NT2/D1 (cell line): ENCODE data around the gene NAA16.

Source experiments
- DNase-seq: peaks from one replicate; pipeline ENCODE4 v3.0.0-alpha.2; 2011; ENCODE audit warnings: low read depth, low spot score
- H3K27me3 ChIP-seq: 2 replicates; pipeline ENCODE4 v1.6.0; 2011; ENCODE audit warnings: mild to moderate bottlenecking; ENCODE audit not compliant: insufficient read length, insufficient read depth
- H3K36me3 ChIP-seq: 2 replicates; pipeline ENCODE4 v1.6.1; 2011; ENCODE audit warnings: mild to moderate bottlenecking, low read length, mixed read lengths; ENCODE audit not compliant: insufficient read depth, insufficient read length
- H3K4me1 ChIP-seq: 2 replicates; pipeline ENCODE4 v1.5.1; 2011; ENCODE audit not compliant: insufficient read depth, insufficient read length
- H3K4me3 ChIP-seq: 2 replicates; pipeline ENCODE4 v1.5.1; 2011; ENCODE audit warnings: low read depth; ENCODE audit not compliant: insufficient read length
- H3K9ac ChIP-seq: 2 replicates; pipeline ENCODE4 v1.6.0; 2011; ENCODE audit warnings: low read depth; ENCODE audit not compliant: insufficient read length
- H3K9me3 ChIP-seq: 2 replicates; pipeline ENCODE4 v1.5.1; 2011; ENCODE audit warnings: mild to moderate bottlenecking, low read length; ENCODE audit not compliant: insufficient read depth
- SUZ12 ChIP-seq: IDR thresholded peaks from 2 replicates; pipeline ENCODE4 v1.6.1; 2011; ENCODE audit not compliant: insufficient read length, insufficient read depth; ENCODE audit errors: extremely low read depth
- YY1 ChIP-seq: IDR thresholded peaks from 2 replicates; pipeline ENCODE4 v1.6.1; 2011; ENCODE audit not compliant: insufficient read length, insufficient read depth
- ZNF274 ChIP-seq: IDR thresholded peaks from 2 replicates; pipeline ENCODE4 v1.6.1; 2011; ENCODE audit warnings: mild to moderate bottlenecking, low read depth, low read length

Gene NAA16

GRCh38 chr13:41306271-41307145, 4.6 kb upstream of the NAA16 start:
- no peak overlapping the region for H3K4me3 ChIP-seq
- H3K27me3 ChIP-seq: no peaks in the 10 kb centered on the region
- no peaks in the 10 kb centered on the region for H3K4me1 ChIP-seq
- no peaks in the 10 kb centered on the region for H3K36me3 ChIP-seq
- DNase-seq: no peak
- H3K9me3 ChIP-seq: no peaks in the 10 kb centered on the region
- no peak overlapping the region for H3K9ac ChIP-seq
- no peak for TF ChIP-seq YY1
- no peak for TF ChIP-seq SUZ12
- TF ChIP-seq ZNF274: no peak

- H3K4me1 ChIP-seq: no peaks in the 10 kb centered on the region
- no peaks in the 10 kb centered on the region for H3K27me3 ChIP-seq
- H3K9ac ChIP-seq: no peak overlapping the region
- TF ChIP-seq ZNF274: no peak
- H3K9me3 ChIP-seq: no peaks in the 10 kb centered on the region
- DNase-seq: no peak
- no peaks in the 10 kb centered on the region for H3K36me3 ChIP-seq
- no peak overlapping the region for H3K4me3 ChIP-seq
Observed at GRCh38 chr13:41307884-41308640, 3.0 kb upstream of the NAA16 start.

GRCh38 chr13:41311406-41312175, 524 bp downstream of the NAA16 start:
- H3K9ac ChIP-seq: peak overlapping the region; percentile 95
- no peaks in the 10 kb centered on the region for H3K27me3 ChIP-seq
- no peaks in the 10 kb centered on the region for H3K4me1 ChIP-seq
- H3K36me3 ChIP-seq: no peaks in the 10 kb centered on the region
- TF ChIP-seq SUZ12: no peak
- no peak for TF ChIP-seq YY1
- no peak for TF ChIP-seq ZNF274
- no peaks in the 10 kb centered on the region for H3K9me3 ChIP-seq
- H3K4me3 ChIP-seq: peak overlapping the region; percentile 87
- DNase-seq: no peak

GRCh38 chr13:41312176-41312500, 1.1 kb downstream of the NAA16 start:
- DNase-seq: no peak
- H3K4me1 ChIP-seq: no peaks in the 10 kb centered on the region
- TF ChIP-seq YY1 (no peak), SUZ12 (no peak), ZNF274 (no peak)
- H3K9me3 ChIP-seq: no peaks in the 10 kb centered on the region
- H3K36me3 ChIP-seq: no peaks in the 10 kb centered on the region
- peak overlapping the region; percentile 95 for H3K9ac ChIP-seq
- H3K27me3 ChIP-seq: no peaks in the 10 kb centered on the region
- peak overlapping the region; percentile 87 for H3K4me3 ChIP-seq

GRCh38 chr13:41313117-41313516, 2.0 kb downstream of the NAA16 start:
- no peaks in the 10 kb centered on the region for H3K4me1 ChIP-seq
- TF ChIP-seq SUZ12: no peak
- no peak overlapping the region for H3K4me3 ChIP-seq
- H3K9ac ChIP-seq: no peak overlapping the region
- H3K9me3 ChIP-seq: no peaks in the 10 kb centered on the region
- H3K27me3 ChIP-seq: no peaks in the 10 kb centered on the region
- no peak for DNase-seq
- H3K36me3 ChIP-seq: peaks cover 3% of the 10 kb centered on the region

GRCh38 chr13:41313659-41314197, 2.7 kb downstream of the NAA16 start:
- H3K9me3 ChIP-seq: no peaks in the 10 kb centered on the region
- no peaks in the 10 kb centered on the region for H3K27me3 ChIP-seq
- TF ChIP-seq SUZ12 (no peak), YY1 (no peak), ZNF274 (no peak)
- H3K4me3 ChIP-seq: no peak overlapping the region
- peaks cover 3% of the 10 kb centered on the region for H3K36me3 ChIP-seq
- no peaks in the 10 kb centered on the region for H3K4me1 ChIP-seq
- no peak overlapping the region for H3K9ac ChIP-seq
- no peak for DNase-seq
